Right lobe of liver (tissue), 4 donors: ENCODE data around the gene PDK2.

Experiments
- POLR2A ChIP-seq: fragments of 450-650 bp; IDR thresholded peaks from one replicate; pipeline ENCODE4 v1.6.1; 2017; ENCODE audit warnings: antibody characterized with exemption, mild to moderate bottlenecking
- TF ChIP-seq, protein P1 (sequence below), 4 donors: fragments of 200-600 bp in 3 of 4; fragments of 450-650 bp in 1 of 4; IDR thresholded peaks; one replicate each; pipeline versions ENCODE4 v1.5.1 to v1.8.0; 2016 to 2022; ENCODE audit warnings: antibody characterized with exemption in 4 of 4, mild to moderate bottlenecking in 2 of 4
- donor health status: DM: no; HTN: no; CAD: no.
- donor health status: DM: no; HTN: no; CAD: no.
- donor health status: DM: no; HTN: yes; CAD: no.

DNA sequence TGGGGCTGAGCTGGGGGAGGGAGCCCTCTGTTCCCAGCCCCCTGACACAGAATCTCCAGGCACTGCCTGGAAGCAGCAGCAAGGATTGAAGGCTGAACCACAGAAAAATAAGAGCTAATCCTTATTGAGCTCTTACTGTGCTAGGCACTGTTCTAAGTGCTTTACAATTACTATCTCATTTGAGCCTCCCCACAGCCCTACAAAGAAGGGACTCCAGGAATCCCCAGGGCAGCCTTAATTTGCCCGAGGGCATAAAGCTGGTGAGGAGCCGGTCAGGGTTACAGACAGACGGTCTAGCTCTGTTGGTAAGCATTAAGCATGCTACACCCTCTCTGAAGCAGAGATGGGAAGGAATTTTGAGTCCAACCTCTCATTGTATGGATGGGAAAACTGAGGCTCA, 27.8 kb downstream of the PDK2 start:
- TF ChIP-seq, protein P1, sequence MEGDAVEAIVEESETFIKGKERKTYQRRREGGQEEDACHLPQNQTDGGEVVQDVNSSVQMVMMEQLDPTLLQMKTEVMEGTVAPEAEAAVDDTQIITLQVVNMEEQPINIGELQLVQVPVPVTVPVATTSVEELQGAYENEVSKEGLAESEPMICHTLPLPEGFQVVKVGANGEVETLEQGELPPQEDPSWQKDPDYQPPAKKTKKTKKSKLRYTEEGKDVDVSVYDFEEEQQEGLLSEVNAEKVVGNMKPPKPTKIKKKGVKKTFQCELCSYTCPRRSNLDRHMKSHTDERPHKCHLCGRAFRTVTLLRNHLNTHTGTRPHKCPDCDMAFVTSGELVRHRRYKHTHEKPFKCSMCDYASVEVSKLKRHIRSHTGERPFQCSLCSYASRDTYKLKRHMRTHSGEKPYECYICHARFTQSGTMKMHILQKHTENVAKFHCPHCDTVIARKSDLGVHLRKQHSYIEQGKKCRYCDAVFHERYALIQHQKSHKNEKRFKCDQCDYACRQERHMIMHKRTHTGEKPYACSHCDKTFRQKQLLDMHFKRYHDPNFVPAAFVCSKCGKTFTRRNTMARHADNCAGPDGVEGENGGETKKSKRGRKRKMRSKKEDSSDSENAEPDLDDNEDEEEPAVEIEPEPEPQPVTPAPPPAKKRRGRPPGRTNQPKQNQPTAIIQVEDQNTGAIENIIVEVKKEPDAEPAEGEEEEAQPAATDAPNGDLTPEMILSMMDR (IDR thresholded peaks at IDR 0.05), result no peak
- TF ChIP-seq POLR2A, result no peak
